GM21619 (cell line): ENCODE results near the gene THAP2.
"Not testable (repeated sequence)": the region's sequence is repeated elsewhere in the genome, so short reads cannot be mapped to it uniquely, and the experiment has no call there.

Experiments
- ATAC-seq: cut with Tn5 transposase; IDR thresholded peaks from one replicate; pipeline ENCODE4 v1.9.1; 2021; ENCODE audit not compliant: unreplicated experiment

THAP2 gene

GRCh38 chr12:71702181-71702580 lies 38.1 kb downstream of the THAP2 start:
- not testable (repeated sequence) for ATAC-seq

- no peak for ATAC-seq
Observed at GRCh38 chr12:71702590-71702989, 38.5 kb downstream of the THAP2 start.

DNA sequence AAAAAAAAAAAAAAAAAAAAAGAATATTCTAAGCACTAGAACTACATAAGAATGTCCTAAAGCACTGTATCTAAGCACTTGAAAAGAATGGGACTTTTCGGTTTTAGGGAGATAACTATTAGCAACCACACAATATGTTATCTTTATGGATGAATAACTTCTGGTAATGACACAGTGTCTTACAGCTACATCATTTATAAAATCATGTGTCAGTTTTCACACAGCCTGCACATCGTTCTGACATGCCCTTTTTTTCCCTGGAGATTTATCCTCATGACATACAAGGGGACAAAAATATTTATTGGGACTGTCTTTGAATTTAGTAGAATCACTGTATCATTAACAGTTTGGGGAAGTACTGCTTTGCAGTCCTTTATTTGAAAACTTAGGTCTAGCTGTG lies 39.1 kb downstream of the THAP2 start:
- no peak for ATAC-seq

- no peak for ATAC-seq
Observed at GRCh38 chr12:71704920-71705319, 40.8 kb downstream of the THAP2 start.

DNA sequence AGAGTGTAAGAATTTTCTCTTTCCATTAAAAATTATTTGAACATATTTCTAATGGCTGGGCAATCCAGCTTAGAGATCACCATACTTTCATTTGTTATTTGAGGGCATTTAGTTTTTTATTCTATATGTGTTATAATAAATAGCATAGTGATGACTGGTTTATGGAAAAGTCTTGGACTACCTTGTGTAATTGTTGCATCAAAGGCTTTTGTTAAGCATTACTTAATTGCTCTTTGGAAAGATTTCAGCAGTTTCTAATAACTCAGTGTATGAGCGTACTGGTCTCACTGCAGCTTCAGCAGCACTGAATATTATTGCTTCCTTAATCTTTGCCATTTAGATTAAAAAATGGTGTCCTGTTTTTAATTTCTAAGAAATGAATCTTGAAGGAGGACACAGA lies 44.6 kb downstream of the THAP2 start:
- ATAC-seq = no peak

DNA sequence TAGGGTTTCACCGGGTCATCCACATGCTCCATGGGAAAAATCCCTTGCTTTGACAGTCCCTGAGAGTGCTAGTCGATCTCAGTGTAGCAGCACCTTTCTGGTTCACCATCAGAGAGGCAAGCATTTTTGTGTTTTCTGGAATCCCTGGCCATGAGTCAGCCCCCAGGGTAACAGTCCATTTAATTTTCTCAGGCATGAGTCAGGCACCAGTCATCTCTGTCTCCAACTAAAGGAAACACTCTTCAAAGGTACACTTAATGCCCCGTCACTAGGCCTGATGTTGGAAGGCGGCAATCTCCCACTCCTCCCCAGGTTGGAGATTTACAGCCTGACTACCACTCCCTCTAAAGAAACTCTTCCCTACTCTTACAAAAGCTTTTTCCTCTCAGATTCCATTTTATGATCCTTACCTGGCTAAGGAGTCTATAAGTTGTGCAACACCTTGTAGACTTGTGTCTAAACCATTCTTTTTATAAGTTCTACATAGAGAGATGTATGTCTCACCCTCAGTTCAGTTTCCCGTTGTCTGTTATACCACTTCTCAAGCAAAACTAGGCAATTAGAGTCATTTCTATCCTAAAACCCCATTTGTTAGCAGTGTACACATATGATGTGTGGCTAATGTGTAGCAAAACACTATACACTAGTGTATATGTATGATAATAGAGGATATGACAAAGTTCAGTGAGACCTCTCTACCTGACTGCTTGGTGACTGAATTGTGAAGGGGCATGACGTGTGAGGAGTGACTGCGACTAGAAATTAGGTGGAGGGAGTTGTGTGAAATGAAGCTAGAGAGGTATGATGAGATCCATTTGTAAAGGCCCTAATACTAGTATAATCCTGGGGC lies 46.4 kb downstream of the THAP2 start:
- ATAC-seq = no peak

- no peak for ATAC-seq
Observed at GRCh38 chr12:71718611-71719010, 54.5 kb downstream of the THAP2 start.

DNA sequence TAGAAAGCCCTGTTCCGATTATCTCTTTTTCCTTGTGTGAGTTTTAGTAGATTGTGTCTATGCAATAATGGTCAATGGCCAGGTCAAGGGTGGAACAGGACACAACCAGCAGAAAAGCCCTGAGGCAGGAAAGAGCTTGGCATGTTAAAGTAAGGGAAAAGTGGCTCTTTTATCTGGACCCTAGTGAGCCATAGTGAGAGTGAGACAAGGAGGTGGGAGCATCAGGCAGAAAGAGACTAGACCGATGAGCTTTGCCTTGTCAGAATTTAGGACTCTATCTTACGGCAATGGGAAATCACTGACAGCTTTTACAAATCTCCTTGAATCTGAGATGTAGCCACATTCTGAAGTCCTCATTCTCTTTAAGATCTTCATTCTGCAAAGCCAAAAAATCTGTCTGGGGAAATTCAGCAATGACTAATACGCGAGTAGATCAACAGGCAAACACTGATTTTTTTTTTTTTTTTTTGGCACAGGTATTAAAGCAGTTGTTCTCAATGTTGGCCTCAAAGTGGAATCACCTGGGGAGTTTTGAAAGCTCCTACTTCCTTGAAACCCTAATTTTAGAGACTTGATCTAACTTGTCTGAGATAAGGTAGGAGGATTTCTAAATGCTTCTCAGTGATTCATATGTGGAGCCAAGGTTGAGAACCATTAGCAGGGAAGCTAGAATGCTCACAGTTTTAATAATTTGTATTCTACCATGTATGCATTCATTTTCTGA lies 55.7 kb downstream of the THAP2 start:
- no peak for ATAC-seq

DNA sequence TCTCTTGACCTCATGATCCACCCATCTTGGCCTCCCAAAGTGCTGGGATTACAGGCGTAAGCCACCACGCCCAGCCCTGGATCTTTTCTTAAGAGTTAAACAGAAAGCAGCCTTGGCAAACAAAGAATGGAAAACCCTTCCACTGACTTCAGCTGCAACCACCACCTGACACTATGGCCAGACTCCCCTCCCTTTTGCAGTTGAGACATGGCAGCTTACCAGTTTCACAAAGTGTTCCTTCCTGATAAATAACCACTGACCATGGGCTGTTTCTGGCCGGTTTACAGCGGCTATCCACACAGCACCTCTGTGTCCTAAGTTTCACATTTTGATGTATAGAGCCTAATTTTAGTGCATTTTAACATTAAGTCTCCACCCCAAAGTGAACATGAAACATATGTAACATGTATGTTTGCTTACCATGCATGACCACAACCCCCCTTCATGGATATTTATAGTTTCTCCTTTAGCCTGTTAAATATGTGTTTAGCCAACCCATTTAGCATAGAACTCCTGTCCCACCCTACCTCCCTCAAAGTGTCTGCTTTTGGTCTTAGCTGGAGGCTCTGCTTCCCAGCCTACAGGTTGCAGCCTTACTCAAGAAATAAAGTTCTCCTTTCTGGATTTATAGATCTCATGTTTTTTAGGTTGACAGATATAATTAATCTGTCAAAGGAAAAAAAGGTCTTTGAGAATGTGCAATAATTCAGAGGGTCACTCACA lies 57.8 kb downstream of the THAP2 start:
- no peak for ATAC-seq

GRCh38 chr12:71725011-71725410 lies 60.9 kb downstream of the THAP2 start:
- ATAC-seq = no peak

DNA sequence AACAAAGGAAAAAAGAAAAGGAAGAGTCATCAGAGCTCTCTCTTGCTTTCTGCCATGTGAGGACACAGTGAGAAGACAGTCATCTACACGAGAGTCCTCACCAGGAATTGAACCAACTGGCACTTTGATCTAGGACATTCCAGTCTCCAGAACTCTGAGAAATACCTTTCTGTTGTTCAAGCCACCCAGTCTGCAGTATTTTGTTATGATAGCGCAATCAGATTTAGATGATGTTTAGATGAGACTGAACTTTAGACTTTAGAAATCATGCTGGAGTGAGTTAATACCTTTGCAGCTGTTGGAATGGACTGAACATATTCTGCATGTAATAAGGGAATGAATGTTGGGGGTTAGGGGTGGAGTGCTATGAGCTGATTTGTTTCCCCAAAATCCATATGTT lies 62.4 kb downstream of the THAP2 start:
- no peak for ATAC-seq

- ATAC-seq = no peak
Observed at GRCh38 chr12:71727958-71728357, 63.9 kb downstream of the THAP2 start.
